PC-3 (cell line): ENCODE data around the gene GALNTL6. TPM values are rescaled to one million over a fixed set of nuclear protein-coding genes. Genes with fewer than 3 reads are reported as not detected.

ENCODE experiments used
- ATAC-seq: fragments of 200-7000 bp; cut with Tn5 transposase; 2 replicates; pipeline ENCODE4 v1.9.1; 2020; ENCODE audit warnings: mild to moderate bottlenecking, moderate library complexity
- BruUV-seq: library from RNA; stranded (reverse); fragments of 400-500 nt; replicated peaks from 2 replicates; lab custom pipeline; 2021; lab: Mats Ljungman, UMichigan
- CTCF ChIA-PET: fragments of 300-600 bp; sonication (Branson Sonifier 250); formaldehyde crosslinking; loops from one replicate; lab custom pipeline; 2022; ENCODE audit warnings: antibody characterized with exemption; lab: Charles Lee
- POLR2A ChIA-PET: fragments of 300-600 bp; sonication (Branson Sonifier 250); formaldehyde crosslinking; loops from one replicate; lab custom pipeline; 2022; ENCODE audit warnings: antibody characterized with exemption; ENCODE audit not compliant: unreplicated experiment; lab: Charles Lee
- DNase-seq: peaks from one replicate; pipeline ENCODE4 v3.0.0-alpha.2; 2015
- H2AFZ ChIP-seq: fragments of 300-600 bp; sonication (generic); 2 replicates; pipeline ENCODE4 v1.6.0; 2016; ENCODE audit warnings: antibody characterized with exemption, low read length
- H3F3A ChIP-seq: fragments of 300-600 bp; sonication (generic); one replicate; pipeline ENCODE4 v1.6.0; 2017; ENCODE audit warnings: antibody characterized with exemption, low read length, control low read depth, mild to moderate bottlenecking; ENCODE audit not compliant: unreplicated experiment
- H3K27ac ChIP-seq: fragments of 300-600 bp; sonication (generic); 2 replicates; pipeline ENCODE4 v1.5.1; 2016; ENCODE audit warnings: mild to moderate bottlenecking, low read length
- H3K27me3 ChIP-seq: fragments of 300-600 bp; sonication (generic); 2 replicates; pipeline ENCODE4 v1.6.1; 2016; ENCODE audit warnings: low read length, mixed read lengths
- H3K36me3 ChIP-seq: fragments of 300-600 bp; sonication (generic); 2 replicates; pipeline ENCODE4 v1.6.1; 2016; ENCODE audit warnings: low read depth, mixed run types, low read length, mixed read lengths
- H3K4me1 ChIP-seq: fragments of 300-600 bp; sonication (generic); 2 replicates; pipeline ENCODE4 v1.5.1; 2016; ENCODE audit warnings: low read length; ENCODE audit not compliant: insufficient read depth
- H3K4me2 ChIP-seq: fragments of 300-600 bp; sonication (generic); 2 replicates; pipeline ENCODE4 v1.6.0; 2016; ENCODE audit warnings: low read length
- H3K4me3 ChIP-seq: fragments of 300-600 bp; sonication (generic); 2 replicates; pipeline ENCODE4 v1.5.1; 2016; ENCODE audit warnings: mild to moderate bottlenecking, low read length, mixed read lengths
- H3K79me2 ChIP-seq: fragments of 300-600 bp; sonication (generic); 2 replicates; pipeline ENCODE4 v1.6.1; 2017; ENCODE audit warnings: low read length, mixed read lengths
- H3K9ac ChIP-seq: fragments of 300-600 bp; sonication (generic); 2 replicates; pipeline ENCODE4 v1.6.0; 2016; ENCODE audit warnings: mild to moderate bottlenecking, low read length
- H3K9me2 ChIP-seq: fragments of 300-600 bp; sonication (generic); replicated peaks from 2 replicates; pipeline ENCODE4 v1.6.1; 2016; ENCODE audit warnings: mixed run types, low read length, mixed read lengths
- H3K9me3 ChIP-seq: fragments of 300-600 bp; sonication (generic); 2 replicates; pipeline ENCODE4 v1.6.1; 2016; ENCODE audit warnings: low read length, mixed read lengths
- H4K20me1 ChIP-seq: fragments of 300-600 bp; sonication (generic); 2 replicates; pipeline ENCODE4 v1.6.1; 2016; ENCODE audit warnings: low read length, mixed read lengths
- EZH2 ChIP-seq: fragments of 300-600 bp; sonication (generic); IDR thresholded peaks from one replicate; pipeline ENCODE4 v1.6.1; 2017; ENCODE audit warnings: antibody characterized with exemption, mild to moderate bottlenecking, low read length; ENCODE audit not compliant: unreplicated experiment
- EZH2phosphoT487 ChIP-seq: fragments of 300-600 bp; sonication (generic); IDR thresholded peaks from 2 replicates; pipeline ENCODE4 v1.6.1; 2018; ENCODE audit warnings: mild to moderate bottlenecking, antibody characterized with exemption, low read length, borderline replicate concordance
- intact Hi-C: fragments of 100-400 bp; cut with micrococcal nuclease; formaldehyde crosslinking; loops from 2 replicates; pipeline ENCODE4 v1.9.0; 2023
- total RNA-seq: library from RNA; depleted of rRNA; stranded (reverse); fragments of >200 nt; gene quantifications from 2 replicates; pipeline ENCODE4 v1.2.3, GENCODE V29; 2014
- TF ChIP-seq, protein P1 (sequence below): fragments of 300-600 bp; sonication (generic); conservative IDR thresholded peaks from 2 replicates; pipeline ENCODE4 v1.5.1; 2017; ENCODE audit warnings: antibody characterized with exemption, low read depth, mild to moderate bottlenecking, low read length

GALNTL6 gene
- total RNA-seq, 1 experiment from 2014 or later: not detected

DNA sequence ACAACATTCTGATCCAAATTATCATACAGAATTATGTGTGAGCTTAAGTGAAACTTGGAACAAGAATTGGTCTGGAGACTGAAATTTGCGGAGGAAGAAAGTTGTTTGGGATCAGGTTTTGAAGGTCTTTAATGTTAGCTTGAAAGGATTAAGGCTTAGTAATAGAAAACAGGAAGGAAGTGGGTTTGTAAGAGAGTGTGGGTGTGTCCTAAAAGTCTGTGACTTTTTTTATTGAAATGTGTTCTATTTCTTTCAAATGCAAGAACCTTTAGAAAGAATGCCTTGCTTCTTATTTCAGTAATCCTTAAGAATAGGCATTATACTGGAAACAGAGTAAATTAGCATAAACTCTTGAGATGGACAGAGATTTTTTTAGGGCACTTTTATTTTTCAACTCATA lies 198.0 kb downstream of the GALNTL6 start:
- H3K27ac ChIP-seq: no peak overlapping the region
- no peaks in the 10 kb centered on the region for H3K79me2 ChIP-seq
- no peak overlapping the region for H3K4me2 ChIP-seq
- no peaks in the 10 kb centered on the region for H3F3A ChIP-seq
- no peaks in the 10 kb centered on the region for H3K36me3 ChIP-seq
- ChIA-PET CTCF (no interaction called here), POLR2A (no interaction called here)
- no peak overlapping the region for H2AFZ ChIP-seq
- TF ChIP-seq EZH2phosphoT487: no peak
- TF ChIP-seq, protein P1, sequence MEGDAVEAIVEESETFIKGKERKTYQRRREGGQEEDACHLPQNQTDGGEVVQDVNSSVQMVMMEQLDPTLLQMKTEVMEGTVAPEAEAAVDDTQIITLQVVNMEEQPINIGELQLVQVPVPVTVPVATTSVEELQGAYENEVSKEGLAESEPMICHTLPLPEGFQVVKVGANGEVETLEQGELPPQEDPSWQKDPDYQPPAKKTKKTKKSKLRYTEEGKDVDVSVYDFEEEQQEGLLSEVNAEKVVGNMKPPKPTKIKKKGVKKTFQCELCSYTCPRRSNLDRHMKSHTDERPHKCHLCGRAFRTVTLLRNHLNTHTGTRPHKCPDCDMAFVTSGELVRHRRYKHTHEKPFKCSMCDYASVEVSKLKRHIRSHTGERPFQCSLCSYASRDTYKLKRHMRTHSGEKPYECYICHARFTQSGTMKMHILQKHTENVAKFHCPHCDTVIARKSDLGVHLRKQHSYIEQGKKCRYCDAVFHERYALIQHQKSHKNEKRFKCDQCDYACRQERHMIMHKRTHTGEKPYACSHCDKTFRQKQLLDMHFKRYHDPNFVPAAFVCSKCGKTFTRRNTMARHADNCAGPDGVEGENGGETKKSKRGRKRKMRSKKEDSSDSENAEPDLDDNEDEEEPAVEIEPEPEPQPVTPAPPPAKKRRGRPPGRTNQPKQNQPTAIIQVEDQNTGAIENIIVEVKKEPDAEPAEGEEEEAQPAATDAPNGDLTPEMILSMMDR: no peak
- no peak for TF ChIP-seq EZH2
- no peaks in the 10 kb centered on the region for H3K9me3 ChIP-seq
- no peaks in the 10 kb centered on the region for H4K20me1 ChIP-seq
- no peaks in the 10 kb centered on the region for H3K9me2 ChIP-seq
- no peak overlapping the region for H3K4me3 ChIP-seq
- DNase-seq: no peak
- no peaks in the 10 kb centered on the region for H3K4me1 ChIP-seq
- no peaks in the 10 kb centered on the region for H3K27me3 ChIP-seq
- intact Hi-C loops: no loop called here
- no peak overlapping the region for H3K9ac ChIP-seq
- no TSS peak for BruUV-seq
- ATAC-seq: no peak

DNA sequence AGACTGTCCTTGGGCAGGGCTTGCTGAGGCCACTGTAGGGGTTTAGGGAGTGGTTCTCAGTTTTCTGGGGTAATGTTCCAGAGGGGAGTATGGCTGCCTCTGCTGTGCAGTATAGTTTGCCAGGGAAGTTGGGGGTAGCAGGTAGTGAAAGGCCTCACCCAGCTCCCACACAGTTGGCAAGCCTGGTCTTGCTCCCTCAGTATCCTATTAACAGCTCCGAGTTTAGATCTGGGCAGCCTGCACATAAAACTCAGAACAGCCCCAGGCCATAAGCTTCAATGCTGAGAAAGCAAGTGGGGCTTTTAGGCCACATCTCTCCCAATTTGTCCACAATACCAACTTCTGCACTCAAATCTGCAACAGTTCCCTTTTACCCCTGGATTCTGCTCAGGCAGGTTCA lies 205.2 kb downstream of the GALNTL6 start:
- no peaks in the 10 kb centered on the region for H3K4me1 ChIP-seq
- no peaks in the 10 kb centered on the region for H3K79me2 ChIP-seq
- TF ChIP-seq, protein P1: no peak
- TF ChIP-seq EZH2phosphoT487 (no peak), EZH2 (no peak)
- H3K27ac ChIP-seq: no peak overlapping the region
- H2AFZ ChIP-seq: no peak overlapping the region
- ATAC-seq (no peak), DNase-seq (no peak)
- no peak overlapping the region for H3K9ac ChIP-seq
- H3K9me3 ChIP-seq: no peaks in the 10 kb centered on the region
- H4K20me1 ChIP-seq: no peaks in the 10 kb centered on the region
- intact Hi-C loops: no loop called here
- no peak overlapping the region for H3K4me2 ChIP-seq
- no TSS peak for BruUV-seq
- H3K36me3 ChIP-seq: no peaks in the 10 kb centered on the region
- no peaks in the 10 kb centered on the region for H3K9me2 ChIP-seq
- no peak overlapping the region for H3K4me3 ChIP-seq
- CTCF ChIA-PET: no interaction called here
- H3F3A ChIP-seq: no peaks in the 10 kb centered on the region
- H3K27me3 ChIP-seq: no peaks in the 10 kb centered on the region
- POLR2A ChIA-PET: no interaction called here

DNA sequence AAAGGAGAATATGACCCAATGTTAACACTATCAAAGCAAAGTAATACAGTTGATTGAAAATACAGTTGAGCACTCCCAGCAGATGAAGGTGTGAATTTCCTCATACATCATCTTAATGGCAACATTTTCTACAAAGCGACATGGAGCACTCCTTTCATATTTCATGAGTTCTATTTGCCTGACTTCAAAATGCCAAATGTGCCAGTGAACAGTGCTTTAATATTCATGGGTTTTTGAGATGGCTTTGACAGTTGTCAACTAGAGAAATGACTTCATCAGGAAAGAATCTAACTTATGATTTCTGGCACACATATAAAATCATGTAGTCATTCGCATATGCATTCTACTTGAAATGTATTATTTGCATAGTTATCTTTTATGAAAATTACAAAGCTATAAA lies 222.4 kb downstream of the GALNTL6 start:
- H3K9me2 ChIP-seq: no peaks in the 10 kb centered on the region

More for the DNA sequence above, 222.4 kb downstream of the GALNTL6 start:
- H3K79me2 ChIP-seq: no peaks in the 10 kb centered on the region
- no peaks in the 10 kb centered on the region for H3K9me3 ChIP-seq
- no peaks in the 10 kb centered on the region; the same call in 1 of the 2 replicates for H3K36me3 ChIP-seq
- ChIA-PET CTCF (no interaction called here), POLR2A (no interaction called here)
- H3K9ac ChIP-seq: no peak overlapping the region
- H3K27ac ChIP-seq: no peak overlapping the region
- DNase-seq (peak; percentile 28), ATAC-seq (peak; percentile 40; the same call in 1 of the 2 replicates)
- no TSS peak for BruUV-seq
- TF ChIP-seq EZH2 (no peak), EZH2phosphoT487 (no peak)
- TF ChIP-seq, protein P1: no peak
- H3K4me3 ChIP-seq: no peak overlapping the region
- no peaks in the 10 kb centered on the region for H3K4me1 ChIP-seq
- intact Hi-C loops: no loop called here
- no peaks in the 10 kb centered on the region for H4K20me1 ChIP-seq
- H3K27me3 ChIP-seq: no peaks in the 10 kb centered on the region
- no peaks in the 10 kb centered on the region for H3F3A ChIP-seq
- no peak overlapping the region for H2AFZ ChIP-seq
- H3K4me2 ChIP-seq: no peak overlapping the region
